Memory B cell (primary cell): ENCODE data around the gene ZEB1.
A peak's percentile ranks its signal among the peaks of the same experiment; 100 is the strongest.
"Not testable (repeated sequence)": the region's sequence is repeated elsewhere in the genome, so short reads cannot be mapped to it uniquely, and the experiment has no call there.

Experiments used
- ATAC-seq: fragments of 150-1000 bp; cut with Tn5 transposase; 2 replicates; pipeline ENCODE4 v1.10.0; 2021; ENCODE audit warnings: low read depth, mild to moderate bottlenecking, moderate library complexity
- DNase-seq, 2 donors: peaks; one replicate each; pipeline ENCODE4 v3.0.0; 2022; ENCODE audit warnings: low spot score in 2 of 2
- H3K27ac Mint-ChIP-seq: one replicate; pipeline ENCODE4 v1.8.0; 2022; ENCODE audit warnings: mild to moderate bottlenecking, moderate library complexity, mixed read lengths
- H3K27me3 Mint-ChIP-seq: one replicate; pipeline ENCODE4 v1.8.0; 2022; ENCODE audit warnings: mixed read lengths
- H3K36me3 Mint-ChIP-seq: one replicate; pipeline ENCODE4 v1.8.0; 2022; ENCODE audit warnings: mild to moderate bottlenecking, mixed read lengths
- H3K4me1 Mint-ChIP-seq: one replicate; pipeline ENCODE4 v1.8.0; 2022; ENCODE audit warnings: mixed read lengths
- H3K4me3 Mint-ChIP-seq: one replicate; pipeline ENCODE4 v1.8.0; 2022; ENCODE audit warnings: mild to moderate bottlenecking, moderate library complexity, mixed read lengths
- H3K9me3 Mint-ChIP-seq: one replicate; pipeline ENCODE4 v1.8.0; 2022; ENCODE audit warnings: mixed read lengths

Gene ZEB1

GRCh38 chr10:31399631-31400030, 80.6 kb downstream of the ZEB1 start:
- Mint-ChIP-seq H3K27ac (peak overlapping the region; percentile 13), H3K4me1 (peaks cover 31% of the 10 kb centered on the region), H3K27me3 (no peaks in the 10 kb centered on the region), H3K36me3 (peaks cover 10% of the 10 kb centered on the region), H3K9me3 (no peaks in the 10 kb centered on the region), H3K4me3 (no peak overlapping the region)
- no peak for ATAC-seq
- no peak for DNase-seq

- Mint-ChIP-seq H3K4me3 (no peak overlapping the region), H3K27me3 (no peaks in the 10 kb centered on the region), H3K36me3 (peaks cover 16% of the 10 kb centered on the region), H3K9me3 (no peaks in the 10 kb centered on the region), H3K27ac (no peak overlapping the region), H3K4me1 (peaks cover 26% of the 10 kb centered on the region)
- DNase-seq (no peak), ATAC-seq (no peak)
Observed at GRCh38 chr10:31401287-31401686, 82.3 kb downstream of the ZEB1 start.

GRCh38 chr10:31404640-31405039, 85.6 kb downstream of the ZEB1 start:
- Mint-ChIP-seq H3K4me1 (peaks cover 18% of the 10 kb centered on the region), H3K4me3 (no peak overlapping the region), H3K27ac (no peak overlapping the region), H3K27me3 (no peaks in the 10 kb centered on the region), H3K9me3 (no peaks in the 10 kb centered on the region), H3K36me3 (peaks cover 18% of the 10 kb centered on the region)
- ATAC-seq (no peak), DNase-seq (no peak)

- not testable (repeated sequence) for H3K9me3 Mint-ChIP-seq, DNase-seq, H3K27ac Mint-ChIP-seq, H3K27me3 Mint-ChIP-seq, ATAC-seq, H3K4me3 Mint-ChIP-seq
- Mint-ChIP-seq H3K36me3 (peaks cover 28% of the 10 kb centered on the region), H3K4me1 (peaks cover 21% of the 10 kb centered on the region)
Observed at GRCh38 chr10:31405829-31406228, 86.8 kb downstream of the ZEB1 start.

GRCh38 chr10:31412397-31412796, 93.4 kb downstream of the ZEB1 start:
- H3K27ac Mint-ChIP-seq, DNase-seq, H3K27me3 Mint-ChIP-seq, H3K9me3 Mint-ChIP-seq, ATAC-seq, H3K4me3 Mint-ChIP-seq: not testable (repeated sequence)
- peaks cover 29% of the 10 kb centered on the region for H3K36me3 Mint-ChIP-seq
- H3K4me1 Mint-ChIP-seq = peaks cover 24% of the 10 kb centered on the region

GRCh38 chr10:31413325-31413724, 94.3 kb downstream of the ZEB1 start:
- H3K27me3 Mint-ChIP-seq = no peaks in the 10 kb centered on the region
- no peak for ATAC-seq

GRCh38 chr10:31418481-31418880, 99.5 kb downstream of the ZEB1 start:
- Mint-ChIP-seq H3K27me3 (no peaks in the 10 kb centered on the region), H3K36me3 (peaks cover 8% of the 10 kb centered on the region), H3K4me1 (peaks cover 40% of the 10 kb centered on the region), H3K4me3 (no peak overlapping the region), H3K9me3 (peaks cover 2% of the 10 kb centered on the region), H3K27ac (no peak overlapping the region)
- ATAC-seq = no peak
- DNase-seq = no peak

More at GRCh38 chr10:31413325-31413724, 94.3 kb downstream of the ZEB1 start:
- DNase-seq = no peak
- Mint-ChIP-seq H3K36me3 (peaks cover 29% of the 10 kb centered on the region), H3K4me1 (peaks cover 27% of the 10 kb centered on the region), H3K4me3 (no peak overlapping the region), H3K9me3 (peaks cover 4% of the 10 kb centered on the region), H3K27ac (no peak overlapping the region)

GRCh38 chr10:31419394-31420063, 100.5 kb downstream of the ZEB1 start:
- Mint-ChIP-seq H3K36me3 (peaks cover 8% of the 10 kb centered on the region), H3K27me3 (no peaks in the 10 kb centered on the region), H3K27ac (peak overlapping the region; percentile 6), H3K9me3 (peaks cover 2% of the 10 kb centered on the region), H3K4me1 (peaks cover 37% of the 10 kb centered on the region), H3K4me3 (no peak overlapping the region)
- no peak for DNase-seq
- no peak for ATAC-seq

- Mint-ChIP-seq H3K27ac (no peak overlapping the region), H3K9me3 (peaks cover 2% of the 10 kb centered on the region), H3K4me1 (peaks cover 43% of the 10 kb centered on the region), H3K4me3 (no peak overlapping the region), H3K36me3 (peaks cover 8% of the 10 kb centered on the region), H3K27me3 (no peaks in the 10 kb centered on the region)
- ATAC-seq = no peak
- no peak for DNase-seq
Observed at GRCh38 chr10:31421322-31421721, 102.3 kb downstream of the ZEB1 start.

- peaks cover 7% of the 10 kb centered on the region for H3K36me3 Mint-ChIP-seq
- ATAC-seq (no peak), DNase-seq (no peak)
- H3K4me1 Mint-ChIP-seq = peaks cover 43% of the 10 kb centered on the region
- no peak overlapping the region for H3K4me3 Mint-ChIP-seq
- H3K27ac Mint-ChIP-seq = no peak overlapping the region
- H3K27me3 Mint-ChIP-seq = no peaks in the 10 kb centered on the region
- no peaks in the 10 kb centered on the region for H3K9me3 Mint-ChIP-seq
Observed at GRCh38 chr10:31422634-31423033, 103.6 kb downstream of the ZEB1 start.

- Mint-ChIP-seq H3K27ac (no peak overlapping the region), H3K9me3 (peaks cover 6% of the 10 kb centered on the region), H3K4me3 (no peak overlapping the region), H3K27me3 (no peaks in the 10 kb centered on the region), H3K4me1 (peaks cover 47% of the 10 kb centered on the region), H3K36me3 (peaks cover 17% of the 10 kb centered on the region)
- DNase-seq (no peak), ATAC-seq (no peak)
Observed at GRCh38 chr10:31424473-31424872, 105.5 kb downstream of the ZEB1 start.

GRCh38 chr10:31426401-31426800, 107.4 kb downstream of the ZEB1 start:
- Mint-ChIP-seq H3K4me3 (peak overlapping the region; percentile 24), H3K4me1 (peaks cover 33% of the 10 kb centered on the region), H3K9me3 (peaks cover 6% of the 10 kb centered on the region), H3K36me3 (peaks cover 19% of the 10 kb centered on the region), H3K27me3 (no peaks in the 10 kb centered on the region), H3K27ac (peak overlapping the region; percentile 58)
- ATAC-seq (no peak), DNase-seq (no peak)

- not testable (repeated sequence) for DNase-seq, H3K9me3 Mint-ChIP-seq, H3K4me3 Mint-ChIP-seq, H3K27ac Mint-ChIP-seq, H3K27me3 Mint-ChIP-seq, ATAC-seq
- Mint-ChIP-seq H3K4me1 (peaks cover 29% of the 10 kb centered on the region), H3K36me3 (peaks cover 19% of the 10 kb centered on the region)
Observed at GRCh38 chr10:31427334-31427733, 108.3 kb downstream of the ZEB1 start.

GRCh38 chr10:31428499-31428898, 109.5 kb downstream of the ZEB1 start:
- not testable (repeated sequence) for H3K27me3 Mint-ChIP-seq, H3K4me3 Mint-ChIP-seq, H3K9me3 Mint-ChIP-seq, ATAC-seq, DNase-seq
- Mint-ChIP-seq H3K4me1 (peaks cover 25% of the 10 kb centered on the region), H3K27ac (peak overlapping the region; percentile 38), H3K36me3 (peaks cover 16% of the 10 kb centered on the region)

- peaks cover 12% of the 10 kb centered on the region for H3K9me3 Mint-ChIP-seq
- H3K4me1 Mint-ChIP-seq = peaks cover 32% of the 10 kb centered on the region
- no peak overlapping the region for H3K27ac Mint-ChIP-seq
- ATAC-seq (no peak), DNase-seq (no peak)
- peaks cover 29% of the 10 kb centered on the region for H3K36me3 Mint-ChIP-seq
- H3K4me3 Mint-ChIP-seq = no peak overlapping the region
- no peaks in the 10 kb centered on the region for H3K27me3 Mint-ChIP-seq
Observed at GRCh38 chr10:31431021-31431420, 112.0 kb downstream of the ZEB1 start.
